ENCODE results near the gene MGAT4D.
"Not testable (repeated sequence)": the region's sequence is repeated elsewhere in the genome, so short reads cannot be mapped to it uniquely, and the experiment has no call there.

DNA sequence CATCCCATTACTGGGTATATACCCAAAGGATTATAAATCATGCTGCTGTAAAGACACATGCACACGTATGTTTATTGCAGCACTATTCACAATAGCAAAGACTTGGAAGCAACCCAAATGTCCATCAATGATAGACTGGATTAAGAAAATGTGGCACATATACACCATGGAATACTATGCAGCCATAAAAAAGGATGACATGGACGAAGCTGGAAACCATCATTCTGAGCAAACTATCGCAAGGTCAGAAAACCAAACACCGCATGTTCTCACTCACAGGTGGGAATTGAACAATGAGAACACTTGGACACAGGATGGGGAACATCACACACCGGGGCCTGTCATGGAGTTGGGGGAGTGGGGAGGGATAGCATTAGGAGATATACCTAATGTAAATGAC, 15.7 kb upstream of the MGAT4D start:
- TF ChIP-seq, protein P1, sequence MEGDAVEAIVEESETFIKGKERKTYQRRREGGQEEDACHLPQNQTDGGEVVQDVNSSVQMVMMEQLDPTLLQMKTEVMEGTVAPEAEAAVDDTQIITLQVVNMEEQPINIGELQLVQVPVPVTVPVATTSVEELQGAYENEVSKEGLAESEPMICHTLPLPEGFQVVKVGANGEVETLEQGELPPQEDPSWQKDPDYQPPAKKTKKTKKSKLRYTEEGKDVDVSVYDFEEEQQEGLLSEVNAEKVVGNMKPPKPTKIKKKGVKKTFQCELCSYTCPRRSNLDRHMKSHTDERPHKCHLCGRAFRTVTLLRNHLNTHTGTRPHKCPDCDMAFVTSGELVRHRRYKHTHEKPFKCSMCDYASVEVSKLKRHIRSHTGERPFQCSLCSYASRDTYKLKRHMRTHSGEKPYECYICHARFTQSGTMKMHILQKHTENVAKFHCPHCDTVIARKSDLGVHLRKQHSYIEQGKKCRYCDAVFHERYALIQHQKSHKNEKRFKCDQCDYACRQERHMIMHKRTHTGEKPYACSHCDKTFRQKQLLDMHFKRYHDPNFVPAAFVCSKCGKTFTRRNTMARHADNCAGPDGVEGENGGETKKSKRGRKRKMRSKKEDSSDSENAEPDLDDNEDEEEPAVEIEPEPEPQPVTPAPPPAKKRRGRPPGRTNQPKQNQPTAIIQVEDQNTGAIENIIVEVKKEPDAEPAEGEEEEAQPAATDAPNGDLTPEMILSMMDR (conservative IDR thresholded peaks at IDR 0.05) = not testable (repeated sequence)
- not testable (repeated sequence) for TF ChIP-seq EZH2 (IDR thresholded peaks at IDR 0.05; ENCODE audit: low read depth)

All from PC-9 (cell line).